Liver (tissue), 9 donors: ENCODE measurements around the gene PANX1. TPM values are rescaled to one million over a fixed set of nuclear protein-coding genes. Genes with fewer than 3 reads are reported as not detected.

Experiments used
- DNase-seq: peaks from one replicate; pipeline ENCODE4 v3.0.0-alpha.2; 2017; ENCODE audit warnings: low spot score
- H3K27ac ChIP-seq, 2 donors: one replicate each; pipeline ENCODE4 v1.7.0; 2013; ENCODE audit warnings: inconsistent platforms in 2 of 2, low read length in 2 of 2, control low read depth in 1 of 2, low read depth in 1 of 2, mild to moderate bottlenecking in 1 of 2
- H3K27me3 ChIP-seq, 4 donors: one replicate each; pipeline versions ENCODE4 v1.6.1 to v1.7.0; 2013; ENCODE audit warnings: low read length in 3 of 4, inconsistent platforms in 1 of 4, mild to moderate bottlenecking in 1 of 4, moderate library complexity in 1 of 4; ENCODE audit not compliant: control insufficient read depth in 4 of 4, insufficient read depth in 4 of 4
- H3K36me3 ChIP-seq, 4 donors: one replicate each; pipeline versions ENCODE4 v1.6.1 to v1.7.0; 2013; ENCODE audit warnings: low read length in 3 of 4, mild to moderate bottlenecking in 3 of 4, low read depth in 1 of 4, moderate library complexity in 1 of 4; ENCODE audit not compliant: control insufficient read depth in 4 of 4, insufficient read depth in 3 of 4
- H3K4me1 ChIP-seq, 4 donors: one replicate each; pipeline versions ENCODE4 v1.6.1 to v1.7.0; 2013; ENCODE audit warnings: low read length in 3 of 4, mild to moderate bottlenecking in 3 of 4, moderate library complexity in 1 of 4; ENCODE audit not compliant: control insufficient read depth in 4 of 4, insufficient read depth in 4 of 4
- H3K4me3 ChIP-seq, 3 donors: one replicate each; pipeline versions ENCODE4 v1.6.1 to v1.7.0; 2013; ENCODE audit warnings: low read length in 3 of 3, control low read depth in 1 of 3, low read depth in 1 of 3, mild to moderate bottlenecking in 1 of 3
- H3K9ac ChIP-seq, 2 donors: one replicate each; pipeline ENCODE4 v1.7.0; 2013; ENCODE audit warnings: low read length in 2 of 2, mild to moderate bottlenecking in 2 of 2, moderate library complexity in 2 of 2, control low read depth in 1 of 2, low read depth in 1 of 2
- H3K9me3 ChIP-seq, 4 donors: one replicate each; pipeline versions ENCODE4 v1.6.1 to v1.7.0; 2013; ENCODE audit warnings: low read length in 3 of 4; ENCODE audit not compliant: control insufficient read depth in 4 of 4
- ATF3 ChIP-seq: IDR thresholded peaks from 2 replicates; pipeline ENCODE4 v1.6.1; 2016; ENCODE audit warnings: antibody characterized with exemption
- EGR1 ChIP-seq, 2 donors: IDR thresholded peaks; 2 replicates each; pipeline ENCODE4 v1.6.1; 2016 to 2018; ENCODE audit warnings: antibody characterized with exemption in 2 of 2, low read depth in 2 of 2
- FOXA1 ChIP-seq: IDR thresholded peaks from 2 replicates; pipeline ENCODE4 v1.6.1; 2016; ENCODE audit warnings: antibody characterized with exemption
- FOXA2 ChIP-seq: IDR thresholded peaks from 2 replicates; pipeline ENCODE4 v1.6.1; 2016; ENCODE audit warnings: antibody characterized with exemption
- GABPA ChIP-seq, 2 donors: IDR thresholded peaks in 1 of 2; conservative IDR thresholded peaks in 1 of 2; 2 replicates each; pipeline ENCODE4 v1.6.1; 2016; ENCODE audit warnings: antibody characterized with exemption in 2 of 2, mild to moderate bottlenecking in 1 of 2, moderate library complexity in 1 of 2
- HNF4A ChIP-seq, 2 donors: conservative IDR thresholded peaks; 2 replicates each; pipeline ENCODE4 v1.6.1; 2016; ENCODE audit warnings: antibody characterized with exemption in 2 of 2, mild to moderate bottlenecking in 2 of 2
- HNF4G ChIP-seq: IDR thresholded peaks from 2 replicates; pipeline ENCODE4 v1.6.1; 2016; ENCODE audit warnings: antibody characterized with exemption
- JUND ChIP-seq, 2 donors: IDR thresholded peaks; 2 replicates each; pipeline ENCODE4 v1.6.1; 2016; ENCODE audit warnings: antibody characterized with exemption in 2 of 2
- MAX ChIP-seq: IDR thresholded peaks from 2 replicates; pipeline ENCODE4 v1.6.1; 2016; ENCODE audit warnings: antibody characterized with exemption
- NR2F2 ChIP-seq: IDR thresholded peaks from 2 replicates; pipeline ENCODE4 v1.6.1; 2016; ENCODE audit warnings: antibody characterized with exemption
- RAD21 ChIP-seq, 2 donors: IDR thresholded peaks; 2 replicates each; pipeline ENCODE4 v1.6.1; 2016; ENCODE audit warnings: antibody characterized with exemption in 2 of 2, mild to moderate bottlenecking in 2 of 2
- REST ChIP-seq: IDR thresholded peaks from 2 replicates; pipeline ENCODE4 v1.6.1; 2016; ENCODE audit warnings: antibody characterized with exemption, mild to moderate bottlenecking
- RXRA ChIP-seq, 2 donors: IDR thresholded peaks; 2 replicates each; pipeline ENCODE4 v1.6.1; 2017 to 2018; ENCODE audit warnings: antibody characterized with exemption in 2 of 2, mild to moderate bottlenecking in 1 of 2
- SP1 ChIP-seq: IDR thresholded peaks from 2 replicates; pipeline ENCODE4 v1.6.1; 2018; ENCODE audit warnings: antibody characterized with exemption, mild to moderate bottlenecking
- TAF1 ChIP-seq: conservative IDR thresholded peaks from 2 replicates; pipeline ENCODE4 v1.6.1; 2016; ENCODE audit warnings: antibody characterized with exemption, mild to moderate bottlenecking
- YY1 ChIP-seq: IDR thresholded peaks from 2 replicates; pipeline ENCODE4 v1.6.1; 2016; ENCODE audit warnings: antibody characterized with exemption, mild to moderate bottlenecking
- WGBS: extraction: QIAGEN DNeasy Blood & Tissue Kit; methylation state at CpG from one replicate; pipeline ENCODE4 v1.1.7; 2013; 5-methylcytosine and 5-hydroxymethylcytosine counted together
- polyA plus RNA-seq, 2 donors: library from polyadenylated mRNA; stranded (reverse) in 1 of 2; unstranded in 1 of 2; fragments of 200-250 nt in 1 of 2; fragments of >200 nt in 1 of 2; fragmentation: Nextera tagmentation in 1 of 2; extraction: Ambion mirVana in 1 of 2; gene quantifications; one replicate each; pipeline versions ENCODE4 v1.2.1 to v1.2.3, GENCODE V29; 2013 to 2015
- total RNA-seq, 2 donors: library from RNA; depleted of rRNA; stranded (reverse); fragments of >200 nt; gene quantifications; one replicate each; pipeline ENCODE4 v1.2.3, GENCODE V29; 2014
- donor health status: healthy.
- donor health status: healthy.
- donor health status: healthy.
- donor health status: healthy.
- donor health status: healthy.

The PANX1 gene
- total and polyA plus RNA-seq, 4 donors = 6.4 to 14.1 (median 8.4) TPM

GRCh38 chr11:94181526-94181925 lies 52.9 kb downstream of the PANX1 start:
- Histone ChIP-seq H3K4me3 (no peak overlapping the region), H3K36me3 (peaks cover 2 to 18% (median 9%) of the 10 kb centered on the region in 4 donors), H3K9ac (no peak overlapping the region), H3K27me3 (no peaks in the 10 kb centered on the region), H3K27ac (no peak overlapping the region), H3K9me3 (no peaks in the 10 kb centered on the region), H3K4me1 (no peaks in the 10 kb centered on the region)
- WGBS = 90% methylated on average over 5 of the region's 5 CpGs
- no peak for DNase-seq
- TF ChIP-seq HNF4G = no peak
- TF ChIP-seq REST = no peak
- TF ChIP-seq EGR1 (IDR thresholded peaks at IDR 0.05; ENCODE audit: low read depth in 2 of 2) = no peak
- TF ChIP-seq SP1 = no peak
- no peak for TF ChIP-seq RXRA (IDR thresholded peaks at IDR 0.05)
- no peak for TF ChIP-seq HNF4A (conservative IDR thresholded peaks at IDR 0.05)
- TF ChIP-seq ATF3 = no peak
- no peak for TF ChIP-seq FOXA2
- no peak for TF ChIP-seq JUND (IDR thresholded peaks at IDR 0.05)
- TF ChIP-seq TAF1 = no peak

- peaks cover 2 to 18% (median 9%) of the 10 kb centered on the region in 4 donors for H3K36me3 ChIP-seq
- WGBS = 40% methylated on average over 2 of the region's 2 CpGs
- no peak for DNase-seq
Observed at GRCh38 chr11:94181943-94182342, 53.3 kb downstream of the PANX1 start.

GRCh38 chr11:94183251-94183885 lies 54.7 kb downstream of the PANX1 start:
- DNase-seq = no peak
- 93% methylated on average over 8 of the region's 8 CpGs for WGBS
- H3K4me3 ChIP-seq = no peak overlapping the region

More at GRCh38 chr11:94181943-94182342, 53.3 kb downstream of the PANX1 start:
- H3K9me3 ChIP-seq = no peaks in the 10 kb centered on the region
- no peaks in the 10 kb centered on the region for H3K4me1 ChIP-seq
- no peak for TF ChIP-seq NR2F2
- TF ChIP-seq EGR1 (IDR thresholded peaks at IDR 0.05; ENCODE audit: low read depth in 2 of 2) = no peak
- no peak for TF ChIP-seq MAX
- TF ChIP-seq YY1 = no peak
- no peaks in the 10 kb centered on the region for H3K27me3 ChIP-seq
- no peak overlapping the region for H3K9ac ChIP-seq
- H3K4me3 ChIP-seq = no peak overlapping the region
- H3K27ac ChIP-seq = no peak overlapping the region

More at GRCh38 chr11:94183251-94183885, 54.7 kb downstream of the PANX1 start:
- Histone ChIP-seq H3K27me3 (no peaks in the 10 kb centered on the region), H3K27ac (no peak overlapping the region), H3K36me3 (peaks cover 2 to 18% (median 7%) of the 10 kb centered on the region in 4 donors), H3K9ac (no peak overlapping the region), H3K4me1 (no peaks in the 10 kb centered on the region), H3K9me3 (no peaks in the 10 kb centered on the region)
- no peak for TF ChIP-seq HNF4G
- TF ChIP-seq EGR1 (IDR thresholded peaks at IDR 0.05; ENCODE audit: low read depth in 2 of 2) = no peak
- no peak for TF ChIP-seq NR2F2
- TF ChIP-seq TAF1 = no peak
- no peak for TF ChIP-seq FOXA1
- no peak for TF ChIP-seq GABPA (IDR thresholded peaks at IDR 0.05 in 1 of 2, conservative IDR thresholded peaks at IDR 0.05 in 1 of 2)
- TF ChIP-seq RAD21 (IDR thresholded peaks at IDR 0.05) = no peak
